ENCODE data around the gene LSS.
"Not testable (repeated sequence)": the region's sequence is repeated elsewhere in the genome, so short reads cannot be mapped to it uniquely, and the experiment has no call there.

LSS gene

GRCh38 chr21:46241577-46241976, 13.0 kb upstream of the LSS start:
- H3K9ac ChIP-seq (ENCODE audit: low read length); H3K4me3 ChIP-seq (ENCODE audit: low read length); H3K27me3 ChIP-seq (ENCODE audit: control insufficient read depth, insufficient read depth, low read length); H3K4me1 ChIP-seq (ENCODE audit: control insufficient read depth, insufficient read depth, low read length); H3K27ac ChIP-seq (ENCODE audit: low read depth, low read length): not testable (repeated sequence)
- H3K36me3 ChIP-seq (ENCODE audit: control insufficient read depth, insufficient read depth, low read length): peaks cover 55% of the 10 kb centered on the region

GRCh38 chr21:46239817-46240325, 11.3 kb upstream of the LSS start:
- Histone ChIP-seq H3K27me3 (ENCODE audit: control insufficient read depth, insufficient read depth, low read length) (no peaks in the 10 kb centered on the region), H3K4me1 (ENCODE audit: control insufficient read depth, insufficient read depth, low read length) (no peaks in the 10 kb centered on the region), H3K4me3 (ENCODE audit: low read length) (no peak overlapping the region), H3K9ac (ENCODE audit: low read length) (no peak overlapping the region), H3K36me3 (ENCODE audit: control insufficient read depth, insufficient read depth, low read length) (peaks cover 51% of the 10 kb centered on the region), H3K27ac (ENCODE audit: low read depth, low read length) (no peak overlapping the region)

- Histone ChIP-seq H3K4me1 (ENCODE audit: control insufficient read depth, insufficient read depth, low read length) (no peaks in the 10 kb centered on the region), H3K27ac (ENCODE audit: low read depth, low read length) (no peak overlapping the region), H3K4me3 (ENCODE audit: low read length) (no peak overlapping the region), H3K9ac (ENCODE audit: low read length) (no peak overlapping the region), H3K27me3 (ENCODE audit: control insufficient read depth, insufficient read depth, low read length) (no peaks in the 10 kb centered on the region), H3K36me3 (ENCODE audit: control insufficient read depth, insufficient read depth, low read length) (peaks cover 38% of the 10 kb centered on the region)
Observed at GRCh38 chr21:46237474-46237873, 8.9 kb upstream of the LSS start.

GRCh38 chr21:46234436-46234950, 5.9 kb upstream of the LSS start:
- no peak overlapping the region for H3K4me3 ChIP-seq (ENCODE audit: low read length)
- no peaks in the 10 kb centered on the region for H3K27me3 ChIP-seq (ENCODE audit: control insufficient read depth, insufficient read depth, low read length)
- H3K4me1 ChIP-seq (ENCODE audit: control insufficient read depth, insufficient read depth, low read length): peaks cover 3% of the 10 kb centered on the region
- H3K9ac ChIP-seq (ENCODE audit: low read length): no peak overlapping the region
- H3K36me3 ChIP-seq (ENCODE audit: control insufficient read depth, insufficient read depth, low read length): peaks cover 24% of the 10 kb centered on the region
- no peak overlapping the region for H3K27ac ChIP-seq (ENCODE audit: low read depth, low read length)

- Histone ChIP-seq H3K9ac (ENCODE audit: low read length) (no peak overlapping the region), H3K4me3 (ENCODE audit: low read length) (peak overlapping the region; percentile 63), H3K4me1 (ENCODE audit: control insufficient read depth, insufficient read depth, low read length) (peaks cover 9% of the 10 kb centered on the region), H3K27ac (ENCODE audit: low read depth, low read length) (no peak overlapping the region), H3K36me3 (ENCODE audit: control insufficient read depth, insufficient read depth, low read length) (peaks cover 8% of the 10 kb centered on the region), H3K27me3 (ENCODE audit: control insufficient read depth, insufficient read depth, low read length) (no peaks in the 10 kb centered on the region)
Observed at GRCh38 chr21:46229923-46230260, 1.3 kb upstream of the LSS start.

GRCh38 chr21:46229133-46229922, 754 bp upstream of the LSS start:
- H3K4me1 ChIP-seq (ENCODE audit: control insufficient read depth, insufficient read depth, low read length): peaks cover 9% of the 10 kb centered on the region
- no peak overlapping the region for H3K9ac ChIP-seq (ENCODE audit: low read length)
- no peak overlapping the region for H3K27ac ChIP-seq (ENCODE audit: low read depth, low read length)
- no peaks in the 10 kb centered on the region for H3K27me3 ChIP-seq (ENCODE audit: control insufficient read depth, insufficient read depth, low read length)
- peaks cover 3% of the 10 kb centered on the region for H3K36me3 ChIP-seq (ENCODE audit: control insufficient read depth, insufficient read depth, low read length)
- peak overlapping the region; percentile 63 for H3K4me3 ChIP-seq (ENCODE audit: low read length)

- H3K36me3 ChIP-seq (ENCODE audit: control insufficient read depth, insufficient read depth, low read length): no peaks in the 10 kb centered on the region
- H3K27ac ChIP-seq (ENCODE audit: low read depth, low read length): peak overlapping the region; percentile 70
- H3K4me1 ChIP-seq (ENCODE audit: control insufficient read depth, insufficient read depth, low read length): peaks cover 9% of the 10 kb centered on the region
- peak overlapping the region; percentile 88 for H3K4me3 ChIP-seq (ENCODE audit: low read length)
- peak overlapping the region; percentile 89 for H3K9ac ChIP-seq (ENCODE audit: low read length)
- no peaks in the 10 kb centered on the region for H3K27me3 ChIP-seq (ENCODE audit: control insufficient read depth, insufficient read depth, low read length)
Observed at GRCh38 chr21:46227811-46228344, 696 bp downstream of the LSS start.

- H3K4me3 ChIP-seq (ENCODE audit: low read length): peak overlapping the region; percentile 3
- H3K9ac ChIP-seq (ENCODE audit: low read length): no peak overlapping the region
- H3K27ac ChIP-seq (ENCODE audit: low read depth, low read length): no peak overlapping the region
- H3K27me3 ChIP-seq (ENCODE audit: control insufficient read depth, insufficient read depth, low read length): no peaks in the 10 kb centered on the region
- peaks cover 4% of the 10 kb centered on the region for H3K36me3 ChIP-seq (ENCODE audit: control insufficient read depth, insufficient read depth, low read length)
- H3K4me1 ChIP-seq (ENCODE audit: control insufficient read depth, insufficient read depth, low read length): peaks cover 9% of the 10 kb centered on the region
Observed at GRCh38 chr21:46226920-46227599, 1.5 kb downstream of the LSS start.

GRCh38 chr21:46226146-46226545, 2.4 kb downstream of the LSS start:
- Histone ChIP-seq H3K27me3 (ENCODE audit: control insufficient read depth, insufficient read depth, low read length) (no peaks in the 10 kb centered on the region), H3K4me3 (ENCODE audit: low read length) (no peak overlapping the region), H3K27ac (ENCODE audit: low read depth, low read length) (no peak overlapping the region), H3K4me1 (ENCODE audit: control insufficient read depth, insufficient read depth, low read length) (peaks cover 9% of the 10 kb centered on the region), H3K9ac (ENCODE audit: low read length) (no peak overlapping the region), H3K36me3 (ENCODE audit: control insufficient read depth, insufficient read depth, low read length) (peaks cover 11% of the 10 kb centered on the region)

GRCh38 chr21:46223661-46224060, 4.9 kb downstream of the LSS start:
- H3K36me3 ChIP-seq (ENCODE audit: control insufficient read depth, insufficient read depth, low read length): peaks cover 15% of the 10 kb centered on the region
- H3K27me3 ChIP-seq (ENCODE audit: control insufficient read depth, insufficient read depth, low read length); H3K4me3 ChIP-seq (ENCODE audit: low read length); H3K4me1 ChIP-seq (ENCODE audit: control insufficient read depth, insufficient read depth, low read length); H3K27ac ChIP-seq (ENCODE audit: low read depth, low read length); H3K9ac ChIP-seq (ENCODE audit: low read length): not testable (repeated sequence)

GRCh38 chr21:46223217-46223616, 5.4 kb downstream of the LSS start:
- no peak overlapping the region for H3K4me3 ChIP-seq (ENCODE audit: low read length)
- peaks cover 15% of the 10 kb centered on the region for H3K36me3 ChIP-seq (ENCODE audit: control insufficient read depth, insufficient read depth, low read length)
- no peak overlapping the region for H3K27ac ChIP-seq (ENCODE audit: low read depth, low read length)
- H3K27me3 ChIP-seq (ENCODE audit: control insufficient read depth, insufficient read depth, low read length): no peaks in the 10 kb centered on the region
- H3K9ac ChIP-seq (ENCODE audit: low read length): no peak overlapping the region
- peaks cover 5% of the 10 kb centered on the region for H3K4me1 ChIP-seq (ENCODE audit: control insufficient read depth, insufficient read depth, low read length)

- Histone ChIP-seq H3K9ac (ENCODE audit: low read length) (no peak overlapping the region), H3K4me1 (ENCODE audit: control insufficient read depth, insufficient read depth, low read length) (peaks cover 5% of the 10 kb centered on the region), H3K4me3 (ENCODE audit: low read length) (no peak overlapping the region), H3K27me3 (ENCODE audit: control insufficient read depth, insufficient read depth, low read length) (no peaks in the 10 kb centered on the region), H3K27ac (ENCODE audit: low read depth, low read length) (no peak overlapping the region), H3K36me3 (ENCODE audit: control insufficient read depth, insufficient read depth, low read length) (peaks cover 15% of the 10 kb centered on the region)
Observed at GRCh38 chr21:46222436-46223116, 6.0 kb downstream of the LSS start.
